ENCODE results near the gene ELP5. TPM values are rescaled to one million over a fixed set of nuclear protein-coding genes. Genes with fewer than 3 reads are reported as not detected.

The ELP5 gene, protein sequence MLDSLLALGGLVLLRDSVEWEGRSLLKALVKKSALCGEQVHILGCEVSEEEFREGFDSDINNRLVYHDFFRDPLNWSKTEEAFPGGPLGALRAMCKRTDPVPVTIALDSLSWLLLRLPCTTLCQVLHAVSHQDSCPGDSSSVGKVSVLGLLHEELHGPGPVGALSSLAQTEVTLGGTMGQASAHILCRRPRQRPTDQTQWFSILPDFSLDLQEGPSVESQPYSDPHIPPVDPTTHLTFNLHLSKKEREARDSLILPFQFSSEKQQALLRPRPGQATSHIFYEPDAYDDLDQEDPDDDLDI
- 33.0 and 52.2 TPM in 2 replicates for total RNA-seq

DNA sequence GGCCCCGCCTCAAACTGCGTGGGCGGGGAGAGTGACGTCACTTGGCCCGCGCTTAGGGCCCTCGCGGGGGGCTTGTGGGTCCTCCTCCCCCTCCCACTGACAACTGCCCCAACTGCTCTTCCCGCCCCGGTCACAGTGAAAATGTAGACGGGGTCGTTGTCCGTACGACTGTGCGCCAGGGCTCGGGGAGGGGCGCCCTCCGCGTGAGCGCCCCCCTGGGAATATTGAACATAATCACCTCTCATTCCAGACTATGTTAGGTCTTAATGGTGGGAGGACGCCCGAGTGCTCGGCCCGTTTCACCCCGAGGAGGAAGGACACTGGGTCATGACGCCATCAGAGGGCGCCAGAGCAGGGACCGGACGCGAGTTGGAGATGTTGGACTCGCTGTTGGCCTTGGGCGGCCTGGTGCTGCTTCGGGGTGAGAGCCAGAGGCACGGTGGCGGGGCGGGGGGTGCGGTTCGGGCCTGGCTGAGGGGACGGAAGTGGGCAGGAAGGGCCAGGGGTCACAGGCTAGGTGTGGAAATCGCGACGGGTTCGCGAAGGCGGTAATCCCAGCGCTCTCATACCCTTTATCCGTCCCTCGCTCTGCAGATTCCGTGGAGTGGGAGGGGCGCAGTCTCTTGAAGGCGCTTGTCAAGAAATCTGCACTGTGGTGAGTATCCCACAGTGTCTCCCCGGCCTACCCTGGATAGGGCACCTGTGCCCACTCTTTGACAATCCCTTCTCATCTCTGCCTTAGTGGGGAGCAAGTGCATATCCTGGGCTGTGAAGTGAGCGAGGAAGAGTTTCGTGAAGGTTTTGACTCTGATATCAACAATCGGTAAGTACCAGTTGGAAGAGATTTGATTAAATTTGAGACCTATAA is at the start of gene ELP5:
Gene ELP5 (plus strand): TSS at position 40 of the 868 bp plus-strand sequence. CDS start 336 bp downstream, at position 376.
- peak; percentile 97 for DNase-seq

DNA sequence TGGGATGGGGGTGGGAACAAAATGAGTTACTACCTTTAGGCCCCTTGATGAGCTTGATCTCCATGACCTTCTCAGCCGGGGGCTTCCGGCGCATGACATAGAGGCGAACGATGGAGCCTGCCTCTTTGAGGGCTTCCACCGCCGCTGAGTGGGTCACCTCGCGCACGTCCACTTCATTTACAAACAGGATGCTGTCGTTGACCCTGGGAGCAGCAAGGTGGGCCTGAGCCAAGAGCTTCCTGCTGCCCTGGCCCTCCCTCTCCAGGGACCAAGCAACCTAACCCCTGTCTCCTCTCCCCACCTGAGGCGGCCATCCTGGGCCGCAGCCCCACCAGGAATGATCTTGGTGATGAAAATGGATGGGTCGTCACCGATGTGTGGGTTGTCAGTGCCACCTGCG is 48.6 kb upstream of the ELP5 start:
- DNase-seq, result no peak

DNA sequence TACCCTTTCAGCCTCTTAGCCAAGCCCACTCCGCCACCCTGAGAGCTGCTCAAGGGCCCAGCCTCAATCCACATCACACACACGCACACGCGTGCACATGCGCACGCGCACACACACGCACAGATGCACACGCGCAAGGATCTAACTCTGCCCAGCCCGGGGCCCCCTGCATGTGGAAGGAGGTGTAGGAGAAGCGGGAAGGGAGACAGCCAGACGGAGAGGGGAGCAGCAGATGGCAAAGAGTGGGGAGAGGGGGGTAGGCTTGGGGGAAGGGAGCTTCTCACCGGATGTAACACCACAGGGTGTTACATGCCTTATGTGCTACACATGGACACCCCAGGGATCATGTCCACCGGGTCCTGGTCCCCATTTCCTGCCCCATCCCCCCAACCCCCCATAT is 47.7 kb upstream of the ELP5 start:
- DNase-seq, result no peak

DNA sequence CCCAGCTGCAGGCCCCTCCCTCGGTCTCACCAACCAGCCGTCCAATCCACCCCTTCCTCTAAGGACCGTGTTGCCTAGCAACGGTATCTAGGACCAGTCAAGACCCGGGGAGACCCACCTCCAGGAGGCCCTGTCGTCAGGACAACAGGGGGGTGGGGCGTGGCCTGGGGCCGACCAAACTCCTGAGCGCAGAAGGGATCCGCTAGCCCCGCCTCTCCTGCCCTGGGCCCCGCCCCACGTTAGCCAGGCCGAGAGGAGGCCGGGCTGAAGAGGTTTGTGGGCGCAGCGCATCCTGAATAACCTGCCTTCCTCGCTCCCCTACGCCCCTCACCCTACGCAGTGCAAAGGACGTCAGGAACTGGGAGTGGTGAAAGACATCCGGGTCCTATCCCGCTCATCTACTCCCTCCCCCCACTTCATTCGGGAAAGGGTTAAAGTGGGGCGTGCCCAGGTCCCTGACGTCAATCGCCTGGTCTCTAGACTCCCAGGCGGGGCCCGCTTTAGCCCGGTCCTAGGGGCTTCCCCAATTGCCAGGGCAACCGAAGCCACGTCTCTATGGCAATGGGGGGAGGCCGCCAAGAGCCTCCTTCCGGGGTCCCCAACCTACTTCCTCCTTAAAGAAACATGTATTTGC is 47.1 kb upstream of the ELP5 start:
- DNase-seq, result peak; percentile 73

DNA sequence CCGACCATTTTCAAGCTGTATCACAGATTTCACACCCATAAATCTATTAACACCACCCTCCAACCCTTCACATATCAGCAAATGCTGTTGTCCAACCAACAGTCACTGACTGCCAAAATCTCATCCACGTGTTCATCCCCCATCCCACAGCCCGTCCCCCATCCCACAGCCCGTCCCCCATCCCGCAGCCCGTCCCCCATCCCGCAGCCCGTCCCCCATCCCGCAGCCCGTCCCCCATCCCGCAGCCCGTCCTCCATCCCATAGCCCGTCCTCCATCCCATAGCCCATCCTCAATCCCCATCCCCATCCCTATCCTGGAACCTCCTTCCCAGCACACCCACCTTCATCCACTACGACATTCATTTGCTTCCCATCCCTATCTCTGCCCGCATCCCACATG is 46.5 kb upstream of the ELP5 start:
- no peak for DNase-seq

DNA sequence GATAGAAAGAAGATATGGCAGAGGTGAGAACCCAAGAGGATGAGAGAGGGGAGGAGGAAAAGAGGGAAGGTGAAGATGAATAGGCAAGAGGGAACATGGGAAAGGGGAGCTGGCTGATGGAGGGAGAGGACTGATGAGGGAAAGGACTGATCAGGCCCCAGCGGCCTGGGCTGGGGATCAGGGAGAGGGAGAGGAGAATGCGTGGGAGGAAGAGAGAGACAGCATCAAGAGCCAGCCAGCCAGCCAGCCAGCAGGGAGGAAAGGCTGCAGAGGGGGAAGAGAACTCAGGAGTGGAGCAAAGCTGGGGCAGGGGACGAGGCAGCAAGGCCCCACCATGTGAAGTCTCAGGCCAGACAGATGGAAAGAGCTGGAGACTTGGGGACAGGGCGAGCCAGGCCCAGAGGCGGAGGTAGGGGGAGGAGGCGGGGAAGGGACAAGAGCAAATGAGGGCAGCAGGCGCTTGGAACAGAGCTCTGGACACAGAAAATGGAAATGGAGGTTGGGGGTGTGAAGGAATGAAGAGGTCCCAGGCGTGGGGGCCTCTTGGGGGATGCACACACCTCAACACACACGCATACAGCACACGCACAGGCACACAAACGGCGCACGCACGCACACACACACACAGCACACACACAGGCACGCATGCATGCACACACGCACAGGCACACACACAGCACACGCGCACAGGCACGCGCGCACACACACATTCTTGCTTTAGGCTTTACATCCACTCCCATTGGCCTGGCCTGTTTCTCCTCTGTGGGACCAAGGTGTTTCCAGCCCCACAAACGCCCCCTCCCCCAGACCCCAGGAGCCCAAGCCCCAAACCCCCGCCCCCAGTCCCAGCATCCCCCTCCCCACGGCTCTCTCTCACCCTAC is 44.7 kb upstream of the ELP5 start:
- no peak for DNase-seq

DNA sequence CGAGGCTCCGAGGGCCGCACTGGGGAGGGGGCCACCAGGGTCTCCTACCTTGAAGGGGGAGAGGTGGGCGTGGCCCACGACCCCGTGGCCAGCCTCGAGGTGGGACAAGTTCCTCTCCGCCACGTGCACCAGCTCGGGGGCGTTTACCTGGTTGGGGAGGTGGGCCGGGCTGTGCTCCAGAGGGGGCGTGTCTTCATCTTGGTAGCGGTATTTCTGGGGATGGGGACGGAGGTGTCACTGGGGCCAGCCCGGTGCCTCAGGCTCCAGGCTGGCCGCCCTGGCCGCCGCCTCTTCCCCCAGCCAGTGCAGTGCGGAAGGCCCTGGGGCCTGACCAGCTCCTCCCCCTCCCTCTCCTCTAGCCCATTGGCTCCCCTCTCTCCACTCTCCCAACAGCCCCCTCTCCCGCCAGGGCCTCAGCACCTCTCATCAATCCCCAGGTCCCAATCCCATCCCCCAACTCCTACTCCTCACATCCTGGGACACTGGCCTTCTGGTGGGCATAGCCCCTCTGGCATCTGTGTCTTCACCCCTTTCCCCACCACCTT is 43.9 kb upstream of the ELP5 start:
- no peak for DNase-seq

DNA sequence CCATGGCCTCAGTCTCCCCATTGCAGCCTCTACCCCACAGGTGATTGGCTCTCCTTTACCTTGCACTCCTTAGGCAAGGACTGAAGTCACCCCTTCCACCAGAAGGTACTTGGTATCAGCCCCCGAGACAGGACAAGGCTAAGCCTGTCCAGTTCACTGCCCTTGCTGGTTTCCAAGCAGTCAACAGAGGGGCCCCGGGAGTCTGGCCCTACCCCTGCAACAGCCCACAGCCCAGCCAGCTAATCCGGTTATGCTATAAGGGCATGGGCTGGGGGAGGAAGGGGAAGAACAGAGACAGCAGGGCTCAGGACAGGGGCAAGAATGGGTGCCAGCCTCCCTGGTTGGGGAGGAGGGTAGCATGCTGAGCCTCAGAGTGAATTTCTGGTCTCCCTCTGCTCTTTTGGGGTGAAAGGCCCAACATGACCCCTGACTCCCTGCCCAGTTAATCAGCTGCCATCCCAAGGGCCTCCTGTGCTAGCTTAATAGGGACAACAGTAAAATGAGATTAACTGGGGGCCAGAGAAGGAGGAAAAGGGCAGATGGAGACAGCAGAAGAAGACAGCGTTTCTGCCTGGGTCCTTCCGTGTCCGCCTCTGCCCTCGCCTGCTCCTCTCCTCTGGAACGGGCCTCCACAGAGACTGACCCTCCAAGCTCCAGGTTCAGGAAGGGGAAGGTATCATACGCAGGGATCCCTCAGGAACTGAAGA is 43.1 kb upstream of the ELP5 start:
- no peak for DNase-seq

DNA sequence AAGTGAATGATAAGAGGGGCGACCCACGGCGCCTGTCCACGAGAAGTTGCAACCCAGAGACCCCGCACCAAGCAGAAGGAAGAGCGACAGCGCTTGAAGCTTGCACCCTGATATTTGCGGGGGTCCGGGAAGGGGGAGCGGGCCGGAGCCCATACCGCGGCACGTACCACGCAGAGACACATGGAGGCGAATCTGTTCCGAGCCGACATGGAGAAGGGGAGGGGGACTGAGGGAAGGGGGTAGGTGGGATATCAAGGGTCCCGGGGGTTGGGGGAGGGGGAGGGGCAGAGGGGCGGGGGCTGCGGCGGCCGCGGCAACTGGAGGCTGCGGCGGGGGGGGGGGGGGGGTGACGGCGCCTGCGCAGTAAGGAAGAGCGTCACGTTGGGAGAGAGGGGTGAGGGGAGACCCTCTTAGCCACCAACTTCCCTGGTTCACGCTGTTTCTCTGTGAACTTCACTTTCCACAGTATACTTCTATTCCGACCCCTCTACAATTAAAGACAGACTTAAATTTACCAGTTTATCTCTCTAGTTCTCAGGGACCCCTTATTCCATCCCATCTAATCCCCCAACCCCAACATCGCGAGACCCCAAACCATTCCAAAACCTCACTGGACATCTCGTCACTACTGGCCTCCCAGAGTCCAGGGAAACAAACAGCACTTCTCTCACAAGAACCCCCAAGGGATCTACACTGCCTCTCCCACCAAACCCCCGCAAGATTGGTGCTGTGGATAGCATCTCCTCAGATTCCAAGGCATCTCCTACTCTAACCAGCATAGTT is 40.3 kb upstream of the ELP5 start:
- DNase-seq, result no peak

DNA sequence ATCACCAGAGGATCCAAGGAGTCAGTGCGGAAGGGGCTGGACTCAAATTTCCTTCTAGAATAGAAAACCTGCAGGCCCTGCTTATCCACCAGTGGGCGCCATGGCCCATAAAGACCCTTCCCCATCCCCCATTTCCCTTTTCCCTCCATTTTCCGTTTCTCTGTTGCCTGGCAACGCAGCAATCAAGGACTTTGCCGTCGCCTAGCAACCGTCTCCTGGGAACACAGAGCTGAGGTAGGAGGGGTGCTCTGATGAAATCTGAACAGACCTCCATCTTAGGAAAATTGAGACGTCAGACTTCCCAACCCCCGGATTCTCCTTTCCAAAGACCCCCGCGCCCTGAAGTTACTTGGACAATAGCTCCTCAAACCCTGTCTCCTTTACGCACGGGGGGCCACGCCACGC is 38.1 kb upstream of the ELP5 start:
- peak; percentile 86 for DNase-seq

DNA sequence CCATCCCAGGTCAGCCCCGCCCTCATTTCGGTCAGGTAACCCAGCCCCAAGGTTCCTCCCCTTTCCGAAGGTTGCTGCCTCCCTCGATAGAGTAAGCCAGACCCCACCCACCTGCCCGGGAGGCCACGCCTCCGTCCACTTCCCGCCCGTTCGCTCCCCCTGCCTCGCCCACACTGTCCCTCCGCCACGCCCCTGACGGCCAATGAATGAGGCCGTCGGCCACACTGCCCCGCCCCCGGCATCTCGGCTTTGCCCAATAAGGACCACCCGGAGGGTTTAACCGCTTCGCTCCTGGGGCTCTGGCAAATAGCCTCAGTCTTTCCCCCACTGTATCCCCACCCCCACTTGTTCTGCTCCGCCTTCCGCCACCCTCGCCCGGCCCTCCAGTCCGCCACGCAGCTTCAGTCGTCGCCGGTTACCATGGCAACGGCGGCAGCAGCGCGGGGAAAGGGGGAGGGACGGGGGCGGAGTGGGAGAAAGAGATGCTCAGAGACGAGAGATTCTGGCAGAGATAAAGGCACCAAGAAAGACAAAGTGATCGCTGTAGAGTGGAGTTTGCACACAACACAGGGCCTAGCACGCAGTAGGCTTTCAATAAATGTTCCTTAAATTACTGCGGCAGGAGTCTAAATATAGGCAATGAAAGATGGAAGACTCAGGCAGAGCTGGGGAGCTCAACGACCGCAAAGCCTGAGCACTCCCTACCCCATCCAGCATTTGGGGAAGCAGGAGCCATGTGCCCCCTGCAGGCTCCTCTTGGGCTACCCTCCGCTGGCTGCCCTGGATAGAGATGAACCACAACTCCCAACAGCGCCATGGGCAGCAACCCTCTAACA is 37.5 kb upstream of the ELP5 start:
- peak; percentile 98 for DNase-seq

DNA sequence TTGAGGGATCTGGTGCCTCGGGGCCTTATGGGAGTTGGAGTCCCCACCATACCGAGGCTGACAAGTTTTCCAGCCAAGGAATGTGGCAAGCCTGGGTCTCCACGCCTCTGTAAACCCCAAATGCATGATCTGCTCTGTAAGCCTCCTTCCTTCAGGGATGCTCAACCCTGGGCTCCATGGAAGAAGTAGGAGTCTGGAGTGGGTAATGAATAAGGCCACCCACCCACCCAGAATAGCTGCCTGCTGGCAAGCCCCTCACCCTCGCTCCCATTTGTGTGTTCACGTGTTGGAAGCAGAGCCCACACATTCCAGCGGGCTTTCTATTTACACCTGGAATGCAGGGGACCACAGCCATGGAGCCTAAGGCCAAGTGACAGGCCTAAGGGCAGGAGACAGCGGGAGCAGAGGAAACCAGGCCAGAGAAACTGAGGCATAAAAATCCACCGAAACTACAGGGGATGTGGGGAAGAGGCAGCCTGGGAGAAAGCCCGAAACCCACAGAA is 36.8 kb upstream of the ELP5 start:
- DNase-seq, result no peak

DNA sequence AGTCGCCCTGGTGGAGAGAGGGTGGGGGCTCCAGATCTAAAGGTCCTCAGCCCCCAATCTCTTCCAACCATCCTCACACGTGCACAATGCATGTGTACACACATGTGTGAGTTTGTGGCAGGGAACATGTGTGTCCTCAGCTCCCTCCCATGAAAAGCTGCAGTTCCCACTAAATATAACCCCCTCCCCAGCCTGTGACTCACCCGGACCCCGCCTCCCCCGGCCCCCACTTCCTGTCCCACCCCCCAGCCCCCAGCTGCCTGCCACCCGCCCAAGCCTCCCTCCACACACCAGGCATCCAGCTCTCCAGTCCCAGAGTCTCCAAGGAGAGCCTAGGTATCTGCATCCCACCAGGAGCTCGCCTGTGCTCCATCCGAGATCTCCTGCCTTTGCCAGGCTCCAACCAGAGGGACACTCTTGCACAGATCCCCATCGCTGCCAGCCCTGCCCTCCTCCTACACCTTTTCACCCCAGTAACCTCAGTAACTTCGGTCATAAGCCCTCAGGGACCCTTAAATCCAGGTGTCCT is 36.3 kb upstream of the ELP5 start:
- DNase-seq, result peak; percentile 19

DNA sequence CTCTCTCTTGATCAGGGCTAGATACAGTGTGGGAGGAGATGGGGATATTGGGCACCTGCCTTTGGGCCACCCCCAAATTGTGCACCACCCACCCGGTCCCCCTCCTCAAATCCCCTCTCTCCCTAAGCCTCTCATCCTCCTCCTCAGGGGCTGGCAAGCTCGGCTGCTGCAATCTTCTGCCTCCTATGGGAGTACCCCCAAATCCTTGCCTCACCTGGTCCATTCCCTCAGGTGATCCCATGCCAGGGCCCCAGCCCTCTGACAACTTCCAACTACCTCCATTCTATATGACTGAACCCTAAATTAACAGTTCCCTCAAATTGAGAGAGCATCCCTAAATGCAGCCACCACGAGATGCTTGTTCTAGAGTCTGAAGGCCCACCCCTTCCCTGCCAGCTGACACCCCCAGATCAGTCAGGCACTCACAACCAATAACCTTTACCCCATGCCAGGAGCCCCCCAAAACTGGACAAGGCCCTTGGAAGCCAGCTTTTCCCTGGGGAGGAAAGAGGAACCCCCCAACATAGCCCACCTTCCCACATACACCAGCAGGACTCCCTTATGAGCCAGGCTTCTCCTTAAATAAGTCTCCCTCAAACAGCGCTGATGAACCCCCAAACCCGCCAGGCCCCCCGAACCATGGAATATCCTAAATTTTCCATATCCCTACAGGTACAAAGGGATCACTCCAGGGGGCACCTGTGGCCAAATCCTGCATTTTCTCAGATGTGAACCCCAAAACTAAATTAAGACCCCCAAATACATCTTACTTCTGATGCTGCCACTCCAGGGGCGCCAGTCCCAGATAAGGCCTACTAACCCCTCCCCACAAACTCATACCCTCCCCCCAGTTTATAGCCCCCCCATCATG is 35.5 kb upstream of the ELP5 start:
- DNase-seq, result no peak

DNA sequence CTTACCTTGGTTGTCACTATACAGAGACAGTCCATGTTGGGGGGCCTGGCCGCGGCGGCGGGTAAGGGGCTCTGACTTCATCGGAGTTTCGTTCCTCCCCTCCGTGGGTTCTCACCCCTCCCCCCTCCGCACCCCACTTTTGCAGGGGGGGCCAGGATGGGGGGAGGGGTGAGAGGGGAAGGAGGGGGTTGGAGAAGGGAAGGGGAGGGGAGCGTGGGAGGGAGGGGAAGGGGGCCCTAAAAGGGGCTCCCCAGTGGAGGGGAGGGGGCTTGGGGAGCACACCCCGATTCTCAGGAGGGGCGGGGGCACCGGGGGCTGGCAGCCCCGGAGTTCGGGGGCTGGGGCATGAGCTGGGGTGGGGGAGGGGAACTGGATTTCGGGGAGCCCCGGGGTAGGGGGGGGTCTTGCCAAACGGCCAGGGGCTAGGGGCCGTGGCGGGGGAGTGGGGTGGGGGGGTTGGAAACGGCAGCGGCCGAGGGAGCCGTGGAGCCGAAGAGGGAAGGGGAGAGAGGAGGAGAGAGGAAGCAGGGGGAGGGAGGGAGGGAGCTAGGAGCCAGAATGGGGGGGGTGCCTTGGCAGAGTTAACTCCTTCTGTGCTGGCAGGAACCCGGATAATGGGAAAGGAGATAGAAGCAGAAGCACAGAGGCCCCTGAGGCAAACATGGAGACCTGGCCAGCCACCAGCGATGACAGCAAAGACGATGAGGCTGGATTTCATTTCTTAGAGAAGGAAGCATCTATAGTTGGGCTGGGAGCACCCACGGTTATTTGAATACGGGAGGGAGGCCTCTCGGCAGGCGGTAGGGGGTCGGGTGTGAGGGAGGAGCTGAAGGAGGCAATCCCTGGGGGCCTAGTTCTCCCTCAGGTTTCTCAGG is 34.7 kb upstream of the ELP5 start:
- DNase-seq, result peak; percentile 80

DNA sequence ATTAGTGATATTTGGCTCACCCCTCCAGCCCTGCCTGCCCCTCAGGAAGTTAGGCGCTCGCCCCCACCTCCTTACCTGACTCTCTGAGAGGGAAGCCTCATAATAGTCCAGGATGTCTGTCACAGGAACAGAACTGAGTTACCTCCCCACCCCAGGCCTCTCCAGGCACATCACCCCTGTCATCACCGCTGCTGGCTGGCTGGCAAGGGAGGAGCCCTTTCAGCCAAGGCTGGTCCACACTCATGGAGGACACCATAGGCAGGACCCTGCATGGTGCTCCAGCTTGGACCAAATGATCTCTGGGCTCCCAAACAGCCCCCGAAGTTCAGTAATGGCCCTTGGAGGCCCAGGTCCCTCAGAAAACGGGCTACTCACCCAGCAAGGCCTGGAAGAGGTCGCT is 33.8 kb upstream of the ELP5 start:
- DNase-seq, result no peak

DNA sequence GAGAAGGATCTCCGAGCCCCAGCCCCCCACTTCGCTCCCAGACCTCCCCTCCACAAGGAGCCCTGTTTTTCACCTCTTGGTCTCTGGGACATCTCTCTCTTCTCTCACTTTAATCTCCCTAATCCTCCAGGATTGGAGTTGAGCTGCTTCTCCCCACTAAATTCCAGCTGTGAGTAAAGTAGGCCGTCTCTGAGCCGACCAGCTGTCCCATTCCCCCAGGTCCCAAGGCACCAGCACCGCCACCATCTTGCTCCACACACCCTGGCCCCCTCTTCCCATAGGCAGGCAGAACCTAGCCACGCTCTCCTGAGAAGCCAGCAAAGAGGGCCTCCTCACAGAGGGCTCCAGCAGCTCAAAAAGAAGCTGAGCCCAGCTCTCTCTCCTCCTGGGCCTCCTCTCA is 33.3 kb upstream of the ELP5 start:
- DNase-seq, result no peak

Measured in dermis blood vessel endothelial cell (primary cell).